H1 (cell line): Measurements from ENCODE around the gene CERS5. TPM values are rescaled to one million over a fixed set of nuclear protein-coding genes. Genes with fewer than 3 reads are reported as not detected.

Experiments
- CTCF ChIA-PET: fragments of 300-600 bp; sonication (Branson Sonifier 250); formaldehyde crosslinking; loops from one replicate; lab custom pipeline; 2021; ENCODE audit not compliant: partially characterized antibody; lab: Charles Lee
- POLR2A ChIA-PET: fragments of 300-600 bp; sonication (Branson Sonifier 250); formaldehyde crosslinking; loops from one replicate; lab custom pipeline; 2021; ENCODE audit warnings: inconsistent platforms; ENCODE audit not compliant: partially characterized antibody; lab: Charles Lee
- DNase-seq, 2 experiments: peaks; one replicate each; pipeline versions ENCODE4 v3.0.0 to v3.0.0-alpha.2; 2010 to 2022; ENCODE audit warnings: low spot score in 2 of 2, low read depth in 1 of 2, mixed read lengths in 1 of 2
- FAIRE-seq: peaks from 2 replicates; lab custom pipeline; 2011; peaks lifted over from hg19 to GRCh38; lab: Jason Lieb, UNC
- H2AFZ ChIP-seq: 2 replicates; pipeline ENCODE4 v1.8.1; 2012; ENCODE audit warnings: low read length, inconsistent platforms
- H2AK5ac ChIP-seq: 2 replicates; pipeline ENCODE4 v1.6.1; 2013; ENCODE audit warnings: low read depth, low read length
- H2BK120ac ChIP-seq: replicated peaks from 2 replicates; pipeline ENCODE3; 2013; ENCODE audit warnings: low read depth, low read length, inconsistent platforms
- H2BK12ac ChIP-seq: 2 replicates; pipeline ENCODE4 v1.6.1; 2013; ENCODE audit warnings: low read depth, low read length
- H2BK15ac ChIP-seq: 2 replicates; pipeline ENCODE4 v1.6.1; 2013; ENCODE audit warnings: low read length
- H2BK20ac ChIP-seq: 2 replicates; pipeline ENCODE4 v1.6.1; 2013; ENCODE audit warnings: low read length
- H2BK5ac ChIP-seq: 2 replicates; pipeline ENCODE4 v1.6.1; 2013; ENCODE audit warnings: low read depth, low read length
- H3K14ac ChIP-seq: 2 replicates; pipeline ENCODE4 v1.6.1; 2013; ENCODE audit warnings: inconsistent platforms; ENCODE audit not compliant: insufficient read length
- H3K18ac ChIP-seq: 2 replicates; pipeline ENCODE4 v1.6.1; 2013; ENCODE audit warnings: low read length; ENCODE audit errors: extremely low read depth
- H3K23ac ChIP-seq: 2 replicates; pipeline ENCODE4 v1.6.1; 2013; ENCODE audit warnings: inconsistent platforms; ENCODE audit not compliant: insufficient read length
- H3K23me2 ChIP-seq: 2 replicates; pipeline ENCODE4 v1.6.1; 2013; ENCODE audit warnings: low read depth, low read length
- H3K27ac ChIP-seq: 2 replicates; pipeline ENCODE4 v1.6.1; 2011; ENCODE audit warnings: low read depth, low read length, inconsistent platforms
- H3K27me3 ChIP-seq, 4 experiments: replicated peaks in 1 of 4; 1 replicate in 1 of 4; 2 replicates in 3 of 4; pipeline versions ENCODE4 v1.6.1 to v1.8.1; 2011 to 2013; ENCODE audit warnings: low read length in 3 of 4, mild to moderate bottlenecking in 3 of 4, inconsistent platforms in 2 of 4, mixed read lengths in 2 of 4, moderate library complexity in 1 of 4; ENCODE audit not compliant: control insufficient read depth in 3 of 4, insufficient read depth in 3 of 4; ENCODE audit errors: extremely low read depth in 1 of 4
- H3K36me3 ChIP-seq, 4 experiments: 2 replicates each; pipeline versions ENCODE4 v1.6.1 to v1.8.1; 2011 to 2013; ENCODE audit warnings: mild to moderate bottlenecking in 4 of 4, low read length in 3 of 4, moderate library complexity in 2 of 4, control low read depth in 1 of 4, inconsistent platforms in 1 of 4; ENCODE audit not compliant: insufficient read depth in 4 of 4, control insufficient read depth in 2 of 4
- H3K4ac ChIP-seq: replicated peaks from 2 replicates; pipeline ENCODE3; 2013; ENCODE audit warnings: low read length, low read depth, mixed read lengths, inconsistent platforms; ENCODE audit not compliant: insufficient read length
- H3K4me1 ChIP-seq, 4 experiments: replicated peaks in 1 of 4; 1 replicate in 1 of 4; 2 replicates in 3 of 4; pipeline versions ENCODE4 v1.6.1 to v1.8.1; 2011 to 2013; ENCODE audit warnings: low read length in 3 of 4, inconsistent platforms in 2 of 4, mixed read lengths in 1 of 4; ENCODE audit not compliant: insufficient read depth in 4 of 4, control insufficient read depth in 3 of 4
- H3K4me2 ChIP-seq, 2 experiments: 2 replicates each; pipeline versions ENCODE4 v1.6.1 to v1.8.1; 2011 to 2013; ENCODE audit warnings: low read depth in 2 of 2, low read length in 2 of 2, control low read depth in 1 of 2, inconsistent platforms in 1 of 2, mild to moderate bottlenecking in 1 of 2; ENCODE audit not compliant: insufficient read depth in 1 of 2
- H3K4me3 ChIP-seq, 4 experiments: fragments of 200-600, 300-600 bp in 1 of 4; sonication (generic), shearing (Covaris generic), sonication (Bioruptor Twin) in 1 of 4; 2 replicates each; pipeline versions ENCODE4 v1.5.1 to v1.8.1; 2011 to 2016; ENCODE audit warnings: low read length in 4 of 4, low read depth in 3 of 4, control low read depth in 2 of 4, inconsistent platforms in 2 of 4, mild to moderate bottlenecking in 2 of 4, mixed read lengths in 1 of 4, moderate library complexity in 1 of 4; ENCODE audit not compliant: insufficient read depth in 2 of 4; ENCODE audit errors: extremely low read depth in 1 of 4
- H3K56ac ChIP-seq: replicated peaks from 2 replicates; pipeline ENCODE3; 2013; ENCODE audit warnings: low read depth, mild to moderate bottlenecking, mixed read lengths, low read length, inconsistent platforms; ENCODE audit not compliant: insufficient read length
- H3K79me1 ChIP-seq: 2 replicates; pipeline ENCODE4 v1.6.1; 2013; ENCODE audit warnings: low read depth, low read length, control low read depth
- H3K79me2 ChIP-seq, 2 experiments: 2 replicates each; pipeline versions ENCODE4 v1.6.1 to v1.8.1; 2012 to 2013; ENCODE audit warnings: low read length in 2 of 2, mild to moderate bottlenecking in 2 of 2, inconsistent platforms in 1 of 2; ENCODE audit not compliant: insufficient read depth in 2 of 2, control insufficient read depth in 1 of 2
- H3K9ac ChIP-seq, 4 experiments: replicated peaks in 1 of 4; 1 replicate in 1 of 4; 2 replicates in 3 of 4; pipeline versions ENCODE4 v1.6.1 to v1.8.1; 2011 to 2013; ENCODE audit warnings: low read depth in 3 of 4, low read length in 3 of 4, control low read depth in 2 of 4, mild to moderate bottlenecking in 2 of 4, moderate library complexity in 2 of 4, inconsistent platforms in 1 of 4; ENCODE audit errors: extremely low read depth in 1 of 4
- H3K9me3 ChIP-seq, 2 experiments: 2 replicates each; pipeline versions ENCODE4 v1.6.1 to v1.8.1; 2012 to 2013; ENCODE audit warnings: mild to moderate bottlenecking in 2 of 2, moderate library complexity in 2 of 2, control low read depth in 1 of 2, inconsistent platforms in 1 of 2, low read depth in 1 of 2, low read length in 1 of 2, mixed read lengths in 1 of 2; ENCODE audit not compliant: insufficient read depth in 2 of 2
- H4K20me1 ChIP-seq, 2 experiments: replicated peaks in 1 of 2; 2 replicates each; pipeline versions ENCODE3 to v1.8.1; 2011 to 2013; ENCODE audit warnings: inconsistent platforms in 2 of 2, low read length in 2 of 2, mild to moderate bottlenecking in 1 of 2; ENCODE audit not compliant: insufficient read depth in 2 of 2, control insufficient read depth in 1 of 2
- H4K5ac ChIP-seq: 2 replicates; pipeline ENCODE4 v1.6.1; 2013; ENCODE audit warnings: low read length, low read depth, mixed read lengths, inconsistent platforms; ENCODE audit not compliant: insufficient read length
- H4K8ac ChIP-seq: 2 replicates; pipeline ENCODE4 v1.8.0; 2013; ENCODE audit warnings: mild to moderate bottlenecking, moderate library complexity, low read length, inconsistent platforms; ENCODE audit not compliant: insufficient read depth; ENCODE audit errors: extremely low read depth
- H4K91ac ChIP-seq: replicated peaks from 2 replicates; pipeline ENCODE3; 2013; ENCODE audit warnings: low read length, mixed read lengths, inconsistent platforms; ENCODE audit not compliant: insufficient read length
- ASH2L ChIP-seq: fragments of 200-600, 300-600 bp; sonication (generic); IDR thresholded peaks from one replicate; pipeline ENCODE4 v1.7.1; 2017; ENCODE audit warnings: low read length
- GABPA ChIP-seq: IDR thresholded peaks from 2 replicates; pipeline ENCODE4 v1.6.1; 2011; ENCODE audit warnings: mild to moderate bottlenecking, low read length, moderate library complexity, borderline replicate concordance; ENCODE audit not compliant: insufficient read depth
- HDAC2 ChIP-seq, 2 experiments: fragments of 300-600 bp in 1 of 2; sonication (generic) in 1 of 2; IDR thresholded peaks; 2 replicates each; pipeline ENCODE4 v1.6.1; 2011 to 2012; ENCODE audit warnings: low read depth in 2 of 2, low read length in 2 of 2, mild to moderate bottlenecking in 2 of 2, moderate library complexity in 2 of 2, borderline replicate concordance in 1 of 2, inconsistent platforms in 1 of 2
- JUND ChIP-seq: IDR thresholded peaks from 2 replicates; pipeline ENCODE4 v1.6.1; 2011; ENCODE audit warnings: mild to moderate bottlenecking, improper control_type of control experiment, low read length
- KDM1A ChIP-seq: fragments of 200-600, 300-600 bp; sonication (generic); IDR thresholded peaks from 2 replicates; pipeline ENCODE4 v1.7.1; 2016; ENCODE audit warnings: mild to moderate bottlenecking, low read length, borderline replicate concordance
- KDM4A ChIP-seq: IDR thresholded peaks from one replicate; pipeline ENCODE4 v1.7.1; 2012; ENCODE audit warnings: low read depth, mild to moderate bottlenecking, moderate library complexity, low read length, inconsistent platforms; ENCODE audit not compliant: severe bottlenecking
- NRF1 ChIP-seq: IDR thresholded peaks from 2 replicates; pipeline ENCODE4 v1.6.1; 2011; ENCODE audit warnings: mild to moderate bottlenecking, low read depth, low read length, improper control_type of control experiment
- SAP30 ChIP-seq: fragments of 300-600 bp; sonication (generic); IDR thresholded peaks from 2 replicates; pipeline ENCODE4 v1.7.1; 2012; ENCODE audit warnings: low read length, moderate library complexity, mild to moderate bottlenecking, inconsistent platforms; ENCODE audit not compliant: insufficient read depth, insufficient replicate concordance
- SIN3A ChIP-seq, 2 experiments: IDR thresholded peaks in 1 of 2; conservative IDR thresholded peaks in 1 of 2; 2 replicates each; pipeline ENCODE4 v1.6.1; 2011 to 2012; ENCODE audit warnings: low read length in 2 of 2, improper control_type of control experiment in 1 of 2, low read depth in 1 of 2, mild to moderate bottlenecking in 1 of 2
- TBP ChIP-seq: IDR thresholded peaks from 2 replicates; pipeline ENCODE4 v1.6.1; 2011; ENCODE audit warnings: low read depth, low read length, improper control_type of control experiment
- WGBS, 2 experiments: shearing (Covaris generic) in 1 of 2; methylation state at CpG; one replicate each; pipeline versions ENCODE4 v1.1.6 to v1.1.7; 2013 to 2015; ENCODE audit warnings: low lambda C conversion rate in 2 of 2, mixed read lengths in 2 of 2, inconsistent platforms in 1 of 2, low coverage in 1 of 2, missing lambda C conversion rate in 1 of 2; ENCODE audit not compliant: insufficient replicate concordance in 2 of 2, insufficient coverage in 1 of 2, insufficient read length in 1 of 2; ENCODE audit errors: extremely low coverage in 1 of 2, missing lambda C conversion rate in 1 of 2; 5-methylcytosine and 5-hydroxymethylcytosine counted together
- polyA plus RNA-seq, 7 experiments: library from polyadenylated mRNA; depleted of rRNA in 3 of 7; stranded (reverse) in 5 of 7; unstranded in 2 of 7; fragments of >200 nt in 5 of 7; fragments of 200-250 nt in 2 of 7; gene quantifications; 1 replicate in 5 of 7; 2 replicates in 1 of 7; 4 replicates in 1 of 7; pipeline versions ENCODE4 v1.2.1 to v1.2.3, GENCODE V29; 2011 to 2013; ENCODE audit warnings: missing spikeins in 2 of 7, mixed read lengths in 2 of 7
- total RNA-seq: library from RNA; stranded (reverse); fragmentation: NEBNext Ultra II Directional; extraction: Animal tissue kit (Norgen Biotek cat#: 25700); gene quantifications from 2 replicates; pipeline ENCODE4 v1.2.1, GENCODE V29; 2021

CERS5 gene
- total and polyA plus RNA-seq, 2 of the 8 experiments (the other 6 are each of a cell fraction or from before 2014, with no cell fraction given) = 69.2 to 119 TPM

GRCh38 chr12:50112456-50113218, 54.5 kb downstream of the CERS5 start:
- no peak for FAIRE-seq
- TF ChIP-seq KDM4A = peak; percentile 11
- TF ChIP-seq ASH2L = peak; percentile 44
- TF ChIP-seq HDAC2 (IDR thresholded peaks at IDR 0.05; ENCODE audit: borderline replicate concordance in 1 of 2, low read depth in 2 of 2, low read length in 2 of 2) = 0 out of 4 replicates have a peak, but pooled peaks of 1 of the 2 experiments have one; percentile 54
- peak; percentile 51 for TF ChIP-seq SAP30
- no peak for TF ChIP-seq KDM1A
- TF ChIP-seq TBP = no peak
- no peak for TF ChIP-seq GABPA
- TF ChIP-seq JUND = no peak
- TF ChIP-seq SIN3A (conservative IDR thresholded peaks at IDR 0.05 in 1 of 2, IDR thresholded peaks at IDR 0.05 in 1 of 2; ENCODE audit: low read depth in 1 of 2, low read length in 2 of 2) = peak in 1 of 2 experiments; percentile 88; a peak in 2 of 4 replicates
- no peak for TF ChIP-seq NRF1

More at GRCh38 chr12:50112456-50113218, 54.5 kb downstream of the CERS5 start:
- ChIA-PET POLR2A (interaction anchor here (0.6 to 27.1 kb wide), 13 partner anchors 9 to 588 kb away, joined by 3 to 457 read pairs (median 6); partner anchors contain the start of genes CERS5, GPD1 and SMARCD1), CTCF (interaction anchor here (0.6 to 32.9 kb wide), 19 partner anchors 10 to 1808 kb away, joined by 3 to 625 read pairs (median 5); partner anchors contain the start of genes GPD1 and SMARCD1)
- H3K18ac ChIP-seq = no peak overlapping the region
- no peaks in the 10 kb centered on the region; the same call in 1 of the 2 replicates for H3K79me1 ChIP-seq
- H2AFZ ChIP-seq = peak overlapping the region; percentile 79
- 0 out of 2 replicates have a peak overlapping the region, but pooled peaks have one; percentile 13 for H2BK15ac ChIP-seq
- H3K14ac ChIP-seq = no peak overlapping the region
- peak overlapping the region; percentile 74 for H3K27ac ChIP-seq
- H2BK20ac ChIP-seq = no peak overlapping the region
- 0 out of 2 replicates have a peak overlapping the region, but pooled peaks have one; percentile 90 for H4K8ac ChIP-seq
- H3K23ac ChIP-seq = no peak overlapping the region
- H4K5ac ChIP-seq = peak overlapping the region; percentile 8
- H2BK12ac ChIP-seq = peak overlapping the region; percentile 35; the same call in 1 of the 2 replicates
- peak overlapping the region; percentile 62 for H3K56ac ChIP-seq
- peak overlapping the region; percentile 51 to 88 (median 76) for H3K9ac ChIP-seq
- peaks cover 0 to 2% of the 10 kb centered on the region in 2 experiments for H4K20me1 ChIP-seq
- H3K79me2 ChIP-seq = peaks cover 0 to 13% of the 10 kb centered on the region in 2 experiments; a peak in 2 of 4 replicates
- H4K91ac ChIP-seq = peak overlapping the region; percentile 76
- peaks cover 8% of the 10 kb centered on the region for H3K23me2 ChIP-seq
- no peaks in the 10 kb centered on the region for H3K9me3 ChIP-seq
- H2BK120ac ChIP-seq = no peak overlapping the region
- H2AK5ac ChIP-seq = no peak overlapping the region
- WGBS, 2 experiments = 41% methylated on average over 24 of the region's 26 CpGs; no CpG with 5 or more reads in 1 of the 2 experiments
- no peaks in the 10 kb centered on the region for H3K27me3 ChIP-seq
- H3K4ac ChIP-seq = peak overlapping the region; percentile 81
- peak in 1 of 2 experiments; percentile 13 for DNase-seq
- H3K36me3 ChIP-seq = no peaks in the 10 kb centered on the region
- peak overlapping the region; percentile 87 for H2BK5ac ChIP-seq
- peak overlapping the region; percentile 67 to 96 (median 88) for H3K4me3 ChIP-seq
- H3K4me1 ChIP-seq = peaks cover 10 to 15% (median 12%) of the 10 kb centered on the region in 4 experiments
- H3K4me2 ChIP-seq = peak overlapping the region; percentile 71 to 89
